Measurements from ENCODE around the gene CAMK4.

- TF ChIP-seq CTCF (IDR thresholded peaks at IDR 0.05) (no peak), EZH2 (IDR thresholded peaks at IDR 0.05) (no peak), EZH2phosphoT487 (IDR thresholded peaks at IDR 0.05) (no peak)
Observed at GRCh38 chr5:111364992-111365391, 140.8 kb downstream of the CAMK4 start.
